Fibroblast of pulmonary artery (primary cell): Measurements from ENCODE around the gene PITPNM3.
"Not testable (repeated sequence)": the region's sequence is repeated elsewhere in the genome, so short reads cannot be mapped to it uniquely, and the experiment has no call there.

Experiments
- DNase-seq: peaks from one replicate; pipeline ENCODE4 v3.0.0-alpha.2; 2010; ENCODE audit warnings: low read depth
- H3K4me3 ChIP-seq: replicated peaks from 2 replicates; pipeline ENCODE4 v1.5.1; 2011; ENCODE audit warnings: low read depth, mild to moderate bottlenecking, control low read depth, low read length, moderate library complexity
- CTCF ChIP-seq: IDR thresholded peaks from 2 replicates; pipeline ENCODE4 v1.5.1; 2011; ENCODE audit warnings: mild to moderate bottlenecking, control low read depth, low read length, inconsistent platforms; ENCODE audit errors: missing control alignments

Gene PITPNM3

GRCh38 chr17:6575596-6575988 is 19.2 kb upstream of the PITPNM3 start:
- no peak for DNase-seq
- TF ChIP-seq CTCF: no peak
- H3K4me3 ChIP-seq: no peak overlapping the region

GRCh38 chr17:6574687-6575595 is 18.6 kb upstream of the PITPNM3 start:
- peak; percentile 8 for TF ChIP-seq CTCF
- H3K4me3 ChIP-seq: no peak overlapping the region
- peak; percentile 65 for DNase-seq

- H3K4me3 ChIP-seq: no peak overlapping the region
- TF ChIP-seq CTCF: no peak
- no peak for DNase-seq
Observed at GRCh38 chr17:6573982-6574686, 17.8 kb upstream of the PITPNM3 start.

GRCh38 chr17:6573495-6573894 is 17.1 kb upstream of the PITPNM3 start:
- not testable (repeated sequence) for H3K4me3 ChIP-seq, DNase-seq

- no peak overlapping the region for H3K4me3 ChIP-seq
- no peak for DNase-seq
- TF ChIP-seq CTCF: no peak
Observed at GRCh38 chr17:6572972-6573370, 16.6 kb upstream of the PITPNM3 start.

- DNase-seq: no peak
- no peak overlapping the region for H3K4me3 ChIP-seq
- no peak for TF ChIP-seq CTCF
Observed at GRCh38 chr17:6571452-6571781, 15.1 kb upstream of the PITPNM3 start.

GRCh38 chr17:6570731-6571451 is 14.5 kb upstream of the PITPNM3 start:
- no peak for TF ChIP-seq CTCF
- DNase-seq: no peak
- no peak overlapping the region for H3K4me3 ChIP-seq
